ENCODE data around the gene VEPH1. TPM values are rescaled to one million over a fixed set of nuclear protein-coding genes. Genes with fewer than 3 reads are reported as not detected.
A peak's percentile ranks its signal among the peaks of the same experiment; 100 is the strongest.

The VEPH1 gene
- total and polyA plus RNA-seq, 9 donors: 0.46 to 1.6 (median 1.2) TPM

GRCh38 chr3:157297328-157297915 is 205.8 kb downstream of the VEPH1 start:
- no peak for DNase-seq
- H3K27me3 ChIP-seq (ENCODE audit: control insufficient read depth, insufficient read depth, low read length): no peaks in the 10 kb centered on the region
- H3K36me3 ChIP-seq (ENCODE audit: control insufficient read depth, insufficient read depth, low read length): no peaks in the 10 kb centered on the region
- H3K4me3 ChIP-seq (ENCODE audit: low read length): no peak overlapping the region
- 93% methylated on average over 6 of the region's 6 CpGs for WGBS (ENCODE audit: insufficient coverage)
- H3K27ac ChIP-seq (ENCODE audit: low read length): no peak overlapping the region
- H3K9me3 ChIP-seq (replicated peaks; ENCODE audit: control insufficient read depth, low read depth, low read length): no peaks in the 10 kb centered on the region
- H3K4me1 ChIP-seq (ENCODE audit: control insufficient read depth, insufficient read depth, low read length): no peaks in the 10 kb centered on the region

GRCh38 chr3:157294953-157295352 is 208.3 kb downstream of the VEPH1 start:
- Histone ChIP-seq H3K4me1 (ENCODE audit: control insufficient read depth, insufficient read depth, low read length) (peaks cover under 1% of the 10 kb centered on the region), H3K36me3 (ENCODE audit: control insufficient read depth, insufficient read depth, low read length) (no peaks in the 10 kb centered on the region), H3K4me3 (ENCODE audit: low read length) (no peak overlapping the region), H3K9me3 (replicated peaks; ENCODE audit: control insufficient read depth, low read depth, low read length) (no peaks in the 10 kb centered on the region), H3K27me3 (ENCODE audit: control insufficient read depth, insufficient read depth, low read length) (no peaks in the 10 kb centered on the region), H3K27ac (ENCODE audit: low read length) (no peak overlapping the region)
- no peak for DNase-seq

- Histone ChIP-seq H3K27ac (ENCODE audit: low read length) (no peak overlapping the region), H3K9me3 (replicated peaks; ENCODE audit: control insufficient read depth, low read depth, low read length) (no peaks in the 10 kb centered on the region), H3K27me3 (ENCODE audit: control insufficient read depth, insufficient read depth, low read length) (no peaks in the 10 kb centered on the region), H3K36me3 (ENCODE audit: control insufficient read depth, insufficient read depth, low read length) (no peaks in the 10 kb centered on the region), H3K4me3 (ENCODE audit: low read length) (no peak overlapping the region), H3K4me1 (ENCODE audit: control insufficient read depth, insufficient read depth, low read length) (peaks cover 2% of the 10 kb centered on the region)
- DNase-seq: no peak
- WGBS (ENCODE audit: insufficient coverage): no CpG with 5 or more reads among the region's 1 CpG
Observed at GRCh38 chr3:157294491-157294890, 208.7 kb downstream of the VEPH1 start.

- WGBS (ENCODE audit: insufficient coverage): no CpG with 5 or more reads among the region's 2 CpGs
- Histone ChIP-seq H3K4me3 (ENCODE audit: low read length) (no peak overlapping the region), H3K27me3 (ENCODE audit: control insufficient read depth, insufficient read depth, low read length) (no peaks in the 10 kb centered on the region), H3K9me3 (replicated peaks; ENCODE audit: control insufficient read depth, low read depth, low read length) (no peaks in the 10 kb centered on the region), H3K4me1 (ENCODE audit: control insufficient read depth, insufficient read depth, low read length) (peaks cover 2% of the 10 kb centered on the region), H3K27ac (ENCODE audit: low read length) (no peak overlapping the region), H3K36me3 (ENCODE audit: control insufficient read depth, insufficient read depth, low read length) (no peaks in the 10 kb centered on the region)
- DNase-seq: peak; percentile 87
Observed at GRCh38 chr3:157290766-157291165, 212.4 kb downstream of the VEPH1 start.

- Histone ChIP-seq H3K4me3 (ENCODE audit: low read length) (no peak overlapping the region), H3K9me3 (replicated peaks; ENCODE audit: control insufficient read depth, low read depth, low read length) (no peaks in the 10 kb centered on the region), H3K27me3 (ENCODE audit: control insufficient read depth, insufficient read depth, low read length) (no peaks in the 10 kb centered on the region), H3K36me3 (ENCODE audit: control insufficient read depth, insufficient read depth, low read length) (no peaks in the 10 kb centered on the region), H3K4me1 (ENCODE audit: control insufficient read depth, insufficient read depth, low read length) (peaks cover 2% of the 10 kb centered on the region), H3K27ac (ENCODE audit: low read length) (no peak overlapping the region)
- DNase-seq: no peak
- no CpG with 5 or more reads among the region's 2 CpGs for WGBS (ENCODE audit: insufficient coverage)
Observed at GRCh38 chr3:157285966-157286365, 217.2 kb downstream of the VEPH1 start.

GRCh38 chr3:157285141-157285540 is 218.1 kb downstream of the VEPH1 start:
- no peak overlapping the region for H3K4me3 ChIP-seq (ENCODE audit: low read length)
- H3K4me1 ChIP-seq (ENCODE audit: control insufficient read depth, insufficient read depth, low read length): peaks cover 2% of the 10 kb centered on the region
- H3K9me3 ChIP-seq (replicated peaks; ENCODE audit: control insufficient read depth, low read depth, low read length): no peaks in the 10 kb centered on the region
- no peaks in the 10 kb centered on the region for H3K36me3 ChIP-seq (ENCODE audit: control insufficient read depth, insufficient read depth, low read length)
- H3K27ac ChIP-seq (ENCODE audit: low read length): no peak overlapping the region
- no peaks in the 10 kb centered on the region for H3K27me3 ChIP-seq (ENCODE audit: control insufficient read depth, insufficient read depth, low read length)
- DNase-seq: no peak
- WGBS (ENCODE audit: insufficient coverage): 75% methylated on average over 3 of the region's 4 CpGs

GRCh38 chr3:157284688-157285087 is 218.5 kb downstream of the VEPH1 start:
- Histone ChIP-seq H3K27ac (ENCODE audit: low read length) (no peak overlapping the region), H3K4me3 (ENCODE audit: low read length) (no peak overlapping the region), H3K4me1 (ENCODE audit: control insufficient read depth, insufficient read depth, low read length) (no peaks in the 10 kb centered on the region), H3K27me3 (ENCODE audit: control insufficient read depth, insufficient read depth, low read length) (no peaks in the 10 kb centered on the region), H3K9me3 (replicated peaks; ENCODE audit: control insufficient read depth, low read depth, low read length) (no peaks in the 10 kb centered on the region), H3K36me3 (ENCODE audit: control insufficient read depth, insufficient read depth, low read length) (no peaks in the 10 kb centered on the region)
- no CpG with 5 or more reads among the region's 1 CpG for WGBS (ENCODE audit: insufficient coverage)
- DNase-seq: peak; percentile 48

- DNase-seq: peak; percentile 50
- no CpG with 5 or more reads among the region's 5 CpGs for WGBS (ENCODE audit: insufficient coverage)
- H3K36me3 ChIP-seq (ENCODE audit: control insufficient read depth, insufficient read depth, low read length): no peaks in the 10 kb centered on the region
- no peak overlapping the region for H3K27ac ChIP-seq (ENCODE audit: low read length)
- no peaks in the 10 kb centered on the region for H3K4me1 ChIP-seq (ENCODE audit: control insufficient read depth, insufficient read depth, low read length)
- H3K4me3 ChIP-seq (ENCODE audit: low read length): no peak overlapping the region
- no peaks in the 10 kb centered on the region for H3K9me3 ChIP-seq (replicated peaks; ENCODE audit: control insufficient read depth, low read depth, low read length)
- H3K27me3 ChIP-seq (ENCODE audit: control insufficient read depth, insufficient read depth, low read length): no peaks in the 10 kb centered on the region
Observed at GRCh38 chr3:157282261-157283191, 220.7 kb downstream of the VEPH1 start.

GRCh38 chr3:157280786-157281185 is 222.4 kb downstream of the VEPH1 start:
- Histone ChIP-seq H3K36me3 (ENCODE audit: control insufficient read depth, insufficient read depth, low read length) (no peaks in the 10 kb centered on the region), H3K4me3 (ENCODE audit: low read length) (no peak overlapping the region), H3K9me3 (replicated peaks; ENCODE audit: control insufficient read depth, low read depth, low read length) (no peaks in the 10 kb centered on the region), H3K27ac (ENCODE audit: low read length) (no peak overlapping the region), H3K4me1 (ENCODE audit: control insufficient read depth, insufficient read depth, low read length) (no peaks in the 10 kb centered on the region), H3K27me3 (ENCODE audit: control insufficient read depth, insufficient read depth, low read length) (no peaks in the 10 kb centered on the region)
- WGBS (ENCODE audit: insufficient coverage): 57% methylated on average over 1 of the region's 2 CpGs
- DNase-seq: peak; percentile 54

GRCh38 chr3:157280354-157280753 is 222.9 kb downstream of the VEPH1 start:
- Histone ChIP-seq H3K27me3 (ENCODE audit: control insufficient read depth, insufficient read depth, low read length) (no peaks in the 10 kb centered on the region), H3K9me3 (replicated peaks; ENCODE audit: control insufficient read depth, low read depth, low read length) (no peaks in the 10 kb centered on the region), H3K36me3 (ENCODE audit: control insufficient read depth, insufficient read depth, low read length) (no peaks in the 10 kb centered on the region), H3K27ac (ENCODE audit: low read length) (no peak overlapping the region), H3K4me3 (ENCODE audit: low read length) (no peak overlapping the region), H3K4me1 (ENCODE audit: control insufficient read depth, insufficient read depth, low read length) (no peaks in the 10 kb centered on the region)
- DNase-seq: no peak
